Measurements from ENCODE around the gene XIRP1. TPM values are rescaled to one million over a fixed set of nuclear protein-coding genes. Genes with fewer than 3 reads are reported as not detected.

XIRP1 gene
- total RNA-seq, 4 donors from 2014 or later, result not detected

DNA sequence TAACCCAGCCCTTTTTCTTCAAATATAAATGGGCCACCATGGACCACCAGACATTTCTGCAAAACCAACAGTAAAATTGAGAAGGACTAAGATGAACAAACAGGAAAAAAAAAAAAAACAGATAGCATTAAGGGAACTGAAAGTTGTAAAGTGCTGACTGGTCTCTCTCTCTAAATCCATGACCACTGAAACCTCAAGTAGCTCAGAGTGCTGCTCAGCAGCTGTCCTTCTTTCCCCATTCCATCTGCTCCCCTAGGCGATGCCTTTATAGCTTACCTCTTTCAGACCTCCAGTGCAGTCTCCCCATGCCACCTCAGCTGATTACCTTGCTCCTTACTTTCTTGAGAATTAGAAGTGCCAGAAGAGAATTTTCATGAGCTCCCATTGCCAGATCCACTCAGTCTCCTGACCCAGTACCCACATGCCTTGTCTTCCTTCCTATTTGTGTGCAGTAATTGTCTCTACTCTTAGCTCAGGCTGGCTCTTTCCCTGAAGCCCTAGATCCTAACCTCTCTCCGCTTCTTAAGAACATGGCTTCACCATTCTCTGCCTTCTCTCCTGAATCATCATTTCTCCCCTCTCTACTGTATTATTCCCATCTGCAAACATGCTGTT, 23.9 kb upstream of the XIRP1 start:
- TF ChIP-seq, protein P1, sequence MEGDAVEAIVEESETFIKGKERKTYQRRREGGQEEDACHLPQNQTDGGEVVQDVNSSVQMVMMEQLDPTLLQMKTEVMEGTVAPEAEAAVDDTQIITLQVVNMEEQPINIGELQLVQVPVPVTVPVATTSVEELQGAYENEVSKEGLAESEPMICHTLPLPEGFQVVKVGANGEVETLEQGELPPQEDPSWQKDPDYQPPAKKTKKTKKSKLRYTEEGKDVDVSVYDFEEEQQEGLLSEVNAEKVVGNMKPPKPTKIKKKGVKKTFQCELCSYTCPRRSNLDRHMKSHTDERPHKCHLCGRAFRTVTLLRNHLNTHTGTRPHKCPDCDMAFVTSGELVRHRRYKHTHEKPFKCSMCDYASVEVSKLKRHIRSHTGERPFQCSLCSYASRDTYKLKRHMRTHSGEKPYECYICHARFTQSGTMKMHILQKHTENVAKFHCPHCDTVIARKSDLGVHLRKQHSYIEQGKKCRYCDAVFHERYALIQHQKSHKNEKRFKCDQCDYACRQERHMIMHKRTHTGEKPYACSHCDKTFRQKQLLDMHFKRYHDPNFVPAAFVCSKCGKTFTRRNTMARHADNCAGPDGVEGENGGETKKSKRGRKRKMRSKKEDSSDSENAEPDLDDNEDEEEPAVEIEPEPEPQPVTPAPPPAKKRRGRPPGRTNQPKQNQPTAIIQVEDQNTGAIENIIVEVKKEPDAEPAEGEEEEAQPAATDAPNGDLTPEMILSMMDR (IDR thresholded peaks at IDR 0.05; ENCODE audit: low read depth), result no peak

DNA sequence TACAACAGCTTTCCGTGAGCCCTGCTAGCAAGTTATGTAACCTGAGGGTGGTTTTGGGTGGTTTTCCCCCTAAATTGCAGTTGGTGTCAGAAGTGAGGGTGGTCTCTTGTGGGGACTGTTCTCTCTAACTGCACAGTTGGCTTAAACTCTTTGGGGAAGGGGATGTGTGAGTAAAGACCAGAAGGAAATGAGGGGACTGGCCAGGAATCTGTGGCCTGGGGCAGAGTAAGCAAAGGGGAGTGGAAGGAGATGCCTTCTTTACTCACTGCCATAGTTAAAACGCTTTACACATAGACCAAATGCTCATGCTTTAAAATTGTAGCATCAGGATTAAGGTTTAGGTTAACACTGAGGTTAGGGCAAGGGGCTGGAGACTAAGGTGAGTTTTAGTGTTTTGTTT, 21.2 kb upstream of the XIRP1 start:
- TF ChIP-seq, protein P1 (IDR thresholded peaks at IDR 0.05; ENCODE audit: low read depth), result no peak

DNA sequence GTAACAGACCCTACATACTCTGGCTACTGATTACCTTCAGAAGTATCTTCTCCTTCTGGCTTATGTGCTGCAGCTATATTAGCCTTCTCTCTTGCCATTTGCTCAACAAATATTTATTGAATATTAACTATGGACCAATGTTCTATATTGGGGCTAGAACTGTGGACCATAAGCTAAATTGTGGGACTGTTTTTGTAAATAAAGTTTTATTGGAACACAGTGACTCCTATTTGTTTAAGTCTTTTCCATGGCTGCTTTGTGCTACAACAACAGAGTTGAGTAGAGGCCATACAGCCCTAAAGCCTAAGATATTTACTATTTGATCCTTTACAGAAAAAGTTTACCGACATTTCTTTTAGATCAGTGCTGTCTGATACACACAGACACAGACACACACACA, 20.3 kb upstream of the XIRP1 start:
- TF ChIP-seq, protein P1 (IDR thresholded peaks at IDR 0.05; ENCODE audit: low read depth), result no peak

DNA sequence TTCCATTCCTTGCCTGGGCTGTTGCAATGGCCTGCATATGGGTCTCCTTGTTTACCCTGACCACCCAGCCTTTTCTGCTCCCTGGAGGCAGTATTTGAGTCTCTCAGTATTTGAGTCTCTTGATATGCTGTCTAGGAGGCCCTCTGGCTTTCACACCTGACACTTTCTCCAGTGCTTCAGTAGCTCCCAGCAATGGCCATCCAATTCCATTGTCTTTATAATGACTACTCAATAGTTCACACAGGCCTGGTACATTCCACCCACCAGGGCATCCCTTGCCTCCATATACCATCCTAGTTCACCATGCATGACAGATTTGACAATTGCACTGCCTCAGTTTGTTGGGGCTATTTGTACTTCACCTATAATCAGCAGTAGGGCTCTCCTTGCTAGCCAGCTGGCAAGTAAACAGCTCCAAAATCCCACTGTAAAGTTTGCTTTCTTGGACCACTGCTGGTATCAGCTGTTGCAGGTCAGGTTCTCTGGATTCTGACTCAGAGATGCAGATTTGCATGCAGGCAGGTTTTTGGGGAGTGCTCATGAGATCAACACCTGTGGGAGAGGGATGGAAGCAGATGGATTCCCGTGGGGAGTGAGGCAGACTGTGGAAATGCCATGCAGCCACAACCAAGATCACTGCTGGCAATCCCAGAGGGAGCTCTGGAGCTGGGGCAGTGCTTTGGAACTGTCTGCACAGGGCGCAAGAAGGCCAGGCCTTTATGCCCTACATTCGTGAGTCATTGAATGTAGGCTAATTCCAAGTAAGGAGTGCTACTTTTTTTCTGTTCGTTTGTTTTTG, 19.1 kb upstream of the XIRP1 start:
- TF ChIP-seq, protein P1 (IDR thresholded peaks at IDR 0.05; ENCODE audit: low read depth), result no peak

DNA sequence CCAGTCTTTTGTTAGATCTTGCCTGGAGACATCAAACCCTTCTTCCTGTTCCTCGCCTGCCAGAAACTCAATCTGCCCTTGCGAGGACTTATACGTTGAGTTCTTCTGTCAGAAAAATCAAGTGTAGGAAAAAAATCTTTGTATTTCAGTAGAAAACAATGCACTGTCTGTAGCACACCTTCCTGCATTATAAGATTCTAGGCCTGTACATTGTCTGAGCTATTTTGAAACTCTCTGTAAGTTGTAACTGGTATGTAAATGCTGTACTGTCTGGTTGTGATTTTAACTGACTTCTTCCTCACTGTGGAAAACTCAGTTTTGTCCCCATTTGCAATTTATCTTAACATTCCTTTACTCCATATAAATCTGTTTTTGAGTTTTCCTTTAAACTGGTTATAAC, 17.7 kb upstream of the XIRP1 start:
- TF ChIP-seq, protein P1 (IDR thresholded peaks at IDR 0.05; ENCODE audit: low read depth), result no peak

DNA sequence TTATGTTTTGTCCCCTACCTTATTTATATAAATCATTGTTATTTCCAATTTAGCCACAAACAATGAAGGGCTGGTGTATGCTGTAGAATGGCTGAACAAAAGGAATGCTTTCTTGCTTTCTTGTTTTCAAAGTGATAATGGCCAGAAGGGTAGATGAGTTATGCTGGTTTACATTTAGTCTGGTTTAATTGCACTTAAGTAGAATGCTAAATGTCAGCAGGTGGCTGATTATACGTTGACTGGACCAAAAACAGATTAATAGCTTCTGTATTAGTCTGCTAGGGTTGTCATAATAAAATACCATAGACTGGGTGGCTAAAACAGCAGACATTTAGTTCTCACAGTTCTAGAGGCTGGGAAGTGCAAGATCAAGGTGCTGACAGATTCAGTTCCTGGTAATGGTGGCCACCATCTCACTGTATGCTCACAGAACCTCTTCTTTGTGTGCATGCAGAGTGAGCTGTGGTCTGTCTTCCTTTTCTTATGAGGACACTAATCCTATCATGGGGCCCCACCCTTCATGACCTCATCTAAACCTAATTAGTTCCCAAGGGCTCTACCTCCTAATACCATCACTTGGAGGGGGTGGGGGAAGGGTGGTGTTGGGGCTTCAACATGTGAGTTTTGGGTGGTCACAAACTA, 17.1 kb upstream of the XIRP1 start:
- TF ChIP-seq, protein P1 (IDR thresholded peaks at IDR 0.05; ENCODE audit: low read depth), result no peak

DNA sequence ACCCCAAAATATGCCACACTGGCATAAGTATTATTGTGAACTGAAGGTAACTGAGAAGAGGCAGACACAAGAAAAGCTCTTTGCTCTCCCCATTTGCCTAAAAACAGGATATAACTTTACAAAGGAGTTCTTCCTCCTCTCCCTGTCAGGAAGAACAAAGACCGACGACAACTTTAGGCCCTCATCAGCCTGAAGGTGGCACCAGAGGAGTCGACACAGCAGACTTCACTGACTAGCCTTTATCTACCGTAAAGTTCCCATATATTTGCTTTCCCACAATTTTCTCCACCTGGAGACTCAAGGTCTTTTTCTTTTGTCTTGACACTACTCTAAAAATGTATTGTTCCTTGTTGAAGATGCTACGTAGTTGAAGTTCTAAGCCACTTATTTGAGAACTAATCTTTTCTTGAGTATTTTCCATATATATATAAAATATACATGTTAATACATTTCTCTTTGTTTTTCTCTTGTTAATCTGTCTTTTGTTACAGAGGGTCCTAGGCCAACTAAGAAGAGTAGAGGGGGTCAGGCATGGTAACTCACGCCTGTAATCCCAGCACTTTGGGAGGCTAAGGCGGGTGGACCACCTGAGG, 16.2 kb upstream of the XIRP1 start:
- TF ChIP-seq, protein P1 (IDR thresholded peaks at IDR 0.05; ENCODE audit: low read depth), result no peak
